IMR-90 (cell line): ENCODE measurements around the gene SLC24A3. TPM values are rescaled to one million over a fixed set of nuclear protein-coding genes. Genes with fewer than 3 reads are reported as not detected.

Experiments
- ATAC-seq: fragments of 200-7000 bp; cut with Tn5 transposase; 2 replicates; pipeline ENCODE4 v1.9.1; 2020; ENCODE audit warnings: low read depth, mild to moderate bottlenecking, moderate library complexity
- BruUV-seq: library from RNA; stranded (reverse); fragments of 400-500 nt; replicated peaks from 2 replicates; lab custom pipeline; 2021; lab: Mats Ljungman, UMichigan
- CTCF ChIA-PET: fragments of 300-600 bp; formaldehyde crosslinking; extraction: SDS; loops from one replicate; lab custom pipeline; 2021; ENCODE audit warnings: antibody characterized with exemption; lab: Yijun Ruan, JAX
- POLR2A ChIA-PET: fragments of 300-600 bp; sonication (Branson Sonifier 250); formaldehyde crosslinking; loops from one replicate; lab custom pipeline; 2022; ENCODE audit warnings: antibody characterized with exemption; ENCODE audit not compliant: unreplicated experiment; lab: Charles Lee
- DNase-seq: peaks from one replicate; pipeline ENCODE4 v3.0.0; 2013
- H2AFZ ChIP-seq: replicated peaks from 2 replicates; pipeline ENCODE3; 2013; ENCODE audit warnings: low read length, mild to moderate bottlenecking; ENCODE audit not compliant: poor library complexity
- H2AK5ac ChIP-seq: 2 replicates; pipeline ENCODE4 v1.6.1; 2013; ENCODE audit warnings: low read depth, low read length, inconsistent platforms
- H2AK9ac ChIP-seq: replicated peaks from 2 replicates; pipeline ENCODE3; 2013; ENCODE audit warnings: mild to moderate bottlenecking, low read depth, low read length, moderate library complexity; ENCODE audit not compliant: poor library complexity
- H2BK120ac ChIP-seq: 2 replicates; pipeline ENCODE4 v1.6.1; 2013; ENCODE audit warnings: low read depth, low read length, inconsistent platforms
- H2BK15ac ChIP-seq: 3 replicates; pipeline ENCODE4 v1.6.1; 2013; ENCODE audit warnings: low read depth, low read length, inconsistent platforms
- H2BK20ac ChIP-seq: 2 replicates; pipeline ENCODE4 v1.6.1; 2013; ENCODE audit warnings: low read depth, mild to moderate bottlenecking, inconsistent platforms, low read length, moderate library complexity
- H2BK5ac ChIP-seq: 2 replicates; pipeline ENCODE4 v1.6.1; 2013; ENCODE audit warnings: mild to moderate bottlenecking, low read depth, low read length, inconsistent platforms; ENCODE audit not compliant: poor library complexity, severe bottlenecking
- H3K14ac ChIP-seq: replicated peaks from 2 replicates; pipeline ENCODE4 v1.6.1; 2013; ENCODE audit warnings: low read depth, low read length, inconsistent platforms
- H3K18ac ChIP-seq: 2 replicates; pipeline ENCODE4 v1.6.1; 2013; ENCODE audit warnings: low read depth, low read length, control low read depth
- H3K23ac ChIP-seq: 2 replicates; pipeline ENCODE4 v1.6.1; 2013; ENCODE audit warnings: low read depth, low read length, inconsistent platforms
- H3K27ac ChIP-seq: 2 replicates; pipeline ENCODE4 v1.5.1; 2013; ENCODE audit warnings: mild to moderate bottlenecking, control low read depth, low read length; ENCODE audit not compliant: insufficient read depth
- H3K27me3 ChIP-seq: 2 replicates; pipeline ENCODE4 v1.6.1; 2013; ENCODE audit warnings: low read length; ENCODE audit not compliant: control insufficient read depth, insufficient read depth
- H3K36me3 ChIP-seq: 2 replicates; pipeline ENCODE4 v1.6.1; 2013; ENCODE audit warnings: low read length, mixed read lengths; ENCODE audit not compliant: control insufficient read depth, insufficient read depth
- H3K4ac ChIP-seq: 2 replicates; pipeline ENCODE4 v1.6.1; 2013; ENCODE audit warnings: low read depth, low read length, inconsistent platforms
- H3K4me1 ChIP-seq: 2 replicates; pipeline ENCODE4 v1.6.1; 2013; ENCODE audit warnings: low read length, mixed read lengths; ENCODE audit not compliant: control insufficient read depth, insufficient read depth
- H3K4me2 ChIP-seq: 2 replicates; pipeline ENCODE4 v1.6.1; 2013; ENCODE audit warnings: low read depth, mild to moderate bottlenecking, control low read depth, low read length, moderate library complexity
- H3K4me3 ChIP-seq: 2 replicates; pipeline ENCODE4 v1.5.1; 2013; ENCODE audit warnings: low read depth, mild to moderate bottlenecking, control low read depth, low read length, moderate library complexity; ENCODE audit not compliant: insufficient read depth
- H3K56ac ChIP-seq: 2 replicates; pipeline ENCODE4 v1.6.1; 2013; ENCODE audit warnings: low read length, inconsistent platforms; ENCODE audit not compliant: insufficient read depth; ENCODE audit errors: extremely low read depth
- H3K79me1 ChIP-seq, 2 experiments: 2 replicates each; pipeline ENCODE4 v1.6.1; 2013; ENCODE audit warnings: low read length in 2 of 2, inconsistent platforms in 1 of 2, low read depth in 1 of 2
- H3K9ac ChIP-seq: 2 replicates; pipeline ENCODE4 v1.6.1; 2013; ENCODE audit warnings: low read depth, low read length, control low read depth
- H3K9me1 ChIP-seq: 2 replicates; pipeline ENCODE4 v1.6.1; 2013; ENCODE audit warnings: low read length, inconsistent platforms; ENCODE audit not compliant: insufficient read depth
- H3K9me3 ChIP-seq: 2 replicates; pipeline ENCODE4 v1.6.1; 2013; ENCODE audit warnings: low read length; ENCODE audit not compliant: control insufficient read depth, insufficient read depth
- H4K20me1 ChIP-seq: 2 replicates; pipeline ENCODE4 v1.6.1; 2013; ENCODE audit warnings: low read length, inconsistent platforms; ENCODE audit not compliant: insufficient read depth
- H4K5ac ChIP-seq: 2 replicates; pipeline ENCODE4 v1.6.1; 2013; ENCODE audit warnings: mild to moderate bottlenecking, low read depth, low read length, control low read depth
- H4K8ac ChIP-seq, 2 experiments: 2 replicates each; pipeline ENCODE4 v1.6.1; 2013; ENCODE audit warnings: low read depth in 2 of 2, low read length in 2 of 2, control low read depth in 1 of 2, inconsistent platforms in 1 of 2
- H4K91ac ChIP-seq: 2 replicates; pipeline ENCODE4 v1.6.1; 2013; ENCODE audit warnings: low read depth, low read length, inconsistent platforms; ENCODE audit not compliant: insufficient read depth
- BHLHE40 ChIP-seq: fragments of 150-350 bp; IDR thresholded peaks from 2 replicates; pipeline ENCODE4 v1.6.1; 2016; ENCODE audit warnings: mild to moderate bottlenecking, low read depth, low read length
- CEBPB ChIP-seq: IDR thresholded peaks from 2 replicates; pipeline ENCODE4 v1.6.1; 2012; ENCODE audit warnings: low read depth, low read length, improper control_type of control experiment
- CHD1 ChIP-seq: IDR thresholded peaks from 2 replicates; pipeline ENCODE4 v1.6.1; 2012; ENCODE audit warnings: low read depth, low read length, improper control_type of control experiment
- FOS ChIP-seq: fragments of 150-350 bp; IDR thresholded peaks from 2 replicates; pipeline ENCODE4 v1.6.1; 2016; ENCODE audit warnings: low read depth, low read length
- MAFK ChIP-seq: IDR thresholded peaks from 2 replicates; pipeline ENCODE4 v1.6.1; 2012; ENCODE audit warnings: low read depth, low read length, improper control_type of control experiment
- MAZ ChIP-seq: IDR thresholded peaks from 2 replicates; pipeline ENCODE4 v1.6.1; 2012; ENCODE audit warnings: low read depth, mild to moderate bottlenecking, low read length, improper control_type of control experiment, moderate library complexity, borderline replicate concordance
- MXI1 ChIP-seq: IDR thresholded peaks from 2 replicates; pipeline ENCODE4 v1.6.1; 2012; ENCODE audit warnings: low read depth, mild to moderate bottlenecking, low read length, moderate library complexity, borderline replicate concordance
- NFE2L2 ChIP-seq: fragments of 150-350 bp; IDR thresholded peaks from 2 replicates; pipeline ENCODE4 v1.6.1; 2016; ENCODE audit warnings: low read depth, mild to moderate bottlenecking, low read length
- POLR2A ChIP-seq: IDR thresholded peaks from 2 replicates; pipeline ENCODE4 v1.6.1; 2012; ENCODE audit warnings: mild to moderate bottlenecking, low read depth, low read length
- RAD21 ChIP-seq: IDR thresholded peaks from 2 replicates; pipeline ENCODE4 v1.6.1; 2012; ENCODE audit warnings: low read length, improper control_type of control experiment
- RCOR1 ChIP-seq: IDR thresholded peaks from 2 replicates; pipeline ENCODE4 v1.6.1; 2012; ENCODE audit warnings: mild to moderate bottlenecking, low read length, improper control_type of control experiment; ENCODE audit not compliant: insufficient replicate concordance
- RFX5 ChIP-seq: IDR thresholded peaks from 2 replicates; pipeline ENCODE4 v1.8.0; 2012; ENCODE audit warnings: low read depth, mild to moderate bottlenecking, low read length, moderate library complexity
- SMC3 ChIP-seq: fragments of 150-350 bp; IDR thresholded peaks from 2 replicates; pipeline ENCODE4 v1.6.1; 2016; ENCODE audit warnings: low read depth, mild to moderate bottlenecking, antibody characterized with exemption, low read length, moderate library complexity
- WGBS, 2 experiments: methylation state at CpG; one replicate each; pipeline versions ENCODE4 v1.1.5 to v1.1.7; 2013; ENCODE audit warnings: missing lambda C conversion rate in 2 of 2; ENCODE audit not compliant: insufficient read length in 1 of 2; ENCODE audit errors: extremely low coverage in 2 of 2; 5-methylcytosine and 5-hydroxymethylcytosine counted together
- dilution Hi-C: fragments of 300-500 bp; cut with HindIII; formaldehyde crosslinking; loops from one replicate; pipeline ENCODE4 v1.14.3; 2018; ENCODE audit warnings: low sequenced_read_pairs; ENCODE audit not compliant: unreplicated experiment
- in situ Hi-C: fragments of 300-500 bp; cut with MboI; formaldehyde crosslinking; loops from 3 replicates; pipeline ENCODE4 v1.14.3; 2019; ENCODE audit warnings: low sequenced_read_pairs, inconsistent platforms, mixed read lengths
- intact Hi-C: fragments of 100-400 bp; cut with micrococcal nuclease; formaldehyde crosslinking; loops from 2 replicates; pipeline ENCODE4 v1.10.0; 2022
- polyA plus RNA-seq, 3 experiments: library from polyadenylated mRNA; depleted of rRNA; stranded (reverse); fragments of >200 nt; gene quantifications; 2 replicates each; pipeline ENCODE4 v1.2.3, GENCODE V29; 2012; ENCODE audit warnings: low replicate concordance in 1 of 3
- total RNA-seq: library from RNA; depleted of rRNA; stranded (reverse); fragments of >200 nt; gene quantifications from 2 replicates; pipeline ENCODE4 v1.2.3, GENCODE V29; 2012
- TF ChIP-seq, protein P1 (sequence below): fragments of 150-350 bp; IDR thresholded peaks from 2 replicates; pipeline ENCODE4 v1.6.1; 2017; ENCODE audit warnings: mild to moderate bottlenecking, antibody characterized with exemption, low read length, low read depth
- TF ChIP-seq, protein P2 (sequence below): fragments of 150-350 bp; IDR thresholded peaks from 2 replicates; pipeline ENCODE4 v1.6.1; 2016; ENCODE audit warnings: low read depth, mild to moderate bottlenecking, low read length, moderate library complexity, borderline replicate concordance
- TF ChIP-seq, protein P3 (sequence below): conservative IDR thresholded peaks from 2 replicates; pipeline ENCODE4 v1.5.1; 2012; ENCODE audit warnings: mild to moderate bottlenecking, low read depth, low read length, improper control_type of control experiment

Gene SLC24A3
- total and polyA plus RNA-seq, 2 of the 4 experiments (the other 2 are of a cell fraction) = not detected

DNA sequence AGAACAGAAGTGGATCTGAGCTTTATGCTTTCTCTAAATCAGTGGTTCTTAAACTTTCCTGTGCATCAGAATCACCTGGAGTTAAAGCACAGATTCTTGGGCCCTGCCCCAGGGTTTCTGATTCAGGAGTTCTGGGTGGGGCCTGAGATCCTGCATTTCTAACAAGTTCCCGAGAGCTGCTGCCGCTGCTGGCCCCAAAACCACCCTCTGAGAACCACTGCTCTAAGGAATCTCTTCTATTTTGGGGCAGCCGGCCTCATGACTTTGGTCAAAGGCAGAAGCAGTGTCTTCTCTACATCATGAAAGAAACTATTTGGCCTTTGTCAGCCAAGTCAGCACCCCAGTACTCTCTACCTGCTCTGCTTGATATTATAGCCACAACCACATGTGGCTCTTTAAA lies 503.5 kb downstream of the SLC24A3 start:
- Histone ChIP-seq H3K4ac (no peak overlapping the region), H3K4me3 (no peak overlapping the region), H3K4me2 (no peak overlapping the region), H3K4me1 (peaks cover 9% of the 10 kb centered on the region; the same call in 1 of the 2 replicates), H3K27ac (no peak overlapping the region), H2BK120ac (no peak overlapping the region), H2BK20ac (no peak overlapping the region), H2AK9ac (no peak overlapping the region), H3K9me1 (peaks cover 4% of the 10 kb centered on the region), H3K9me3 (peaks cover 12% of the 10 kb centered on the region; the same call in 1 of the 2 replicates), H3K56ac (no peak overlapping the region), H2BK15ac (no peak overlapping the region), H3K79me1 (no peaks in the 10 kb centered on the region), H3K23ac (no peak overlapping the region), H2AFZ (no peak overlapping the region), H2AK5ac (no peak overlapping the region), H4K20me1 (no peaks in the 10 kb centered on the region), H3K14ac (no peak overlapping the region), H3K36me3 (no peaks in the 10 kb centered on the region), H3K18ac (no peak overlapping the region), H2BK5ac (no peak overlapping the region), H3K9ac (no peak overlapping the region), H4K91ac (no peak overlapping the region), H4K5ac (no peak overlapping the region), H3K27me3 (peaks cover 18% of the 10 kb centered on the region), H4K8ac (no peak overlapping the region)
- 82% methylated on average over 3 of the region's 3 CpGs; no CpG with 5 or more reads in 1 of the 2 experiments for WGBS, 2 experiments
- dilution Hi-C loops = no loop called here
- intact Hi-C loops = no loop called here
- in situ Hi-C loops = no loop called here
- TF ChIP-seq NFE2L2 = no peak
- no peak for TF ChIP-seq RFX5
- TF ChIP-seq CHD1 = no peak
- TF ChIP-seq, protein P1, sequence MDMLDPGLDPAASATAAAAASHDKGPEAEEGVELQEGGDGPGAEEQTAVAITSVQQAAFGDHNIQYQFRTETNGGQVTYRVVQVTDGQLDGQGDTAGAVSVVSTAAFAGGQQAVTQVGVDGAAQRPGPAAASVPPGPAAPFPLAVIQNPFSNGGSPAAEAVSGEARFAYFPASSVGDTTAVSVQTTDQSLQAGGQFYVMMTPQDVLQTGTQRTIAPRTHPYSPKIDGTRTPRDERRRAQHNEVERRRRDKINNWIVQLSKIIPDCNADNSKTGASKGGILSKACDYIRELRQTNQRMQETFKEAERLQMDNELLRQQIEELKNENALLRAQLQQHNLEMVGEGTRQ = no peak
- no peak for TF ChIP-seq MAZ
- no peak for TF ChIP-seq BHLHE40
- no peak for TF ChIP-seq MAFK
- no peak for TF ChIP-seq FOS
- TF ChIP-seq POLR2A = no peak
- TF ChIP-seq SMC3 = no peak
- no peak for TF ChIP-seq RAD21
- TF ChIP-seq, protein P2, sequence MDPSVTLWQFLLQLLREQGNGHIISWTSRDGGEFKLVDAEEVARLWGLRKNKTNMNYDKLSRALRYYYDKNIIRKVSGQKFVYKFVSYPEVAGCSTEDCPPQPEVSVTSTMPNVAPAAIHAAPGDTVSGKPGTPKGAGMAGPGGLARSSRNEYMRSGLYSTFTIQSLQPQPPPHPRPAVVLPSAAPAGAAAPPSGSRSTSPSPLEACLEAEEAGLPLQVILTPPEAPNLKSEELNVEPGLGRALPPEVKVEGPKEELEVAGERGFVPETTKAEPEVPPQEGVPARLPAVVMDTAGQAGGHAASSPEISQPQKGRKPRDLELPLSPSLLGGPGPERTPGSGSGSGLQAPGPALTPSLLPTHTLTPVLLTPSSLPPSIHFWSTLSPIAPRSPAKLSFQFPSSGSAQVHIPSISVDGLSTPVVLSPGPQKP = no peak
- TF ChIP-seq, protein P3, sequence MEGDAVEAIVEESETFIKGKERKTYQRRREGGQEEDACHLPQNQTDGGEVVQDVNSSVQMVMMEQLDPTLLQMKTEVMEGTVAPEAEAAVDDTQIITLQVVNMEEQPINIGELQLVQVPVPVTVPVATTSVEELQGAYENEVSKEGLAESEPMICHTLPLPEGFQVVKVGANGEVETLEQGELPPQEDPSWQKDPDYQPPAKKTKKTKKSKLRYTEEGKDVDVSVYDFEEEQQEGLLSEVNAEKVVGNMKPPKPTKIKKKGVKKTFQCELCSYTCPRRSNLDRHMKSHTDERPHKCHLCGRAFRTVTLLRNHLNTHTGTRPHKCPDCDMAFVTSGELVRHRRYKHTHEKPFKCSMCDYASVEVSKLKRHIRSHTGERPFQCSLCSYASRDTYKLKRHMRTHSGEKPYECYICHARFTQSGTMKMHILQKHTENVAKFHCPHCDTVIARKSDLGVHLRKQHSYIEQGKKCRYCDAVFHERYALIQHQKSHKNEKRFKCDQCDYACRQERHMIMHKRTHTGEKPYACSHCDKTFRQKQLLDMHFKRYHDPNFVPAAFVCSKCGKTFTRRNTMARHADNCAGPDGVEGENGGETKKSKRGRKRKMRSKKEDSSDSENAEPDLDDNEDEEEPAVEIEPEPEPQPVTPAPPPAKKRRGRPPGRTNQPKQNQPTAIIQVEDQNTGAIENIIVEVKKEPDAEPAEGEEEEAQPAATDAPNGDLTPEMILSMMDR = no peak
- no peak for TF ChIP-seq CEBPB
- TF ChIP-seq MXI1 = no peak
- TF ChIP-seq RCOR1 = no peak
- ChIA-PET CTCF (no interaction called here), POLR2A (no interaction called here)
- no TSS peak for BruUV-seq
- ATAC-seq = no peak
- DNase-seq = no peak
